CD4-positive, alpha-beta T cell treated with Interferon gamma for 1 hour (primary cell): ENCODE data around the gene ARHGEF25.
"Not testable (repeated sequence)": the region's sequence is repeated elsewhere in the genome, so short reads cannot be mapped to it uniquely, and the experiment has no call there.

Experiments
- DNase-seq: peaks from one replicate; pipeline ENCODE4 v3.0.0-alpha.2; 2020

Gene ARHGEF25

GRCh38 chr12:57609781-57610553, 1.3 kb upstream of the ARHGEF25 start:
- DNase-seq: no peak

- DNase-seq: no peak
These were observed 604 bp upstream of the ARHGEF25 start for GRCh38 chr12:57610554-57611107.

GRCh38 chr12:57611827-57612710, 834 bp downstream of the ARHGEF25 start:
- DNase-seq: no peak

DNA sequence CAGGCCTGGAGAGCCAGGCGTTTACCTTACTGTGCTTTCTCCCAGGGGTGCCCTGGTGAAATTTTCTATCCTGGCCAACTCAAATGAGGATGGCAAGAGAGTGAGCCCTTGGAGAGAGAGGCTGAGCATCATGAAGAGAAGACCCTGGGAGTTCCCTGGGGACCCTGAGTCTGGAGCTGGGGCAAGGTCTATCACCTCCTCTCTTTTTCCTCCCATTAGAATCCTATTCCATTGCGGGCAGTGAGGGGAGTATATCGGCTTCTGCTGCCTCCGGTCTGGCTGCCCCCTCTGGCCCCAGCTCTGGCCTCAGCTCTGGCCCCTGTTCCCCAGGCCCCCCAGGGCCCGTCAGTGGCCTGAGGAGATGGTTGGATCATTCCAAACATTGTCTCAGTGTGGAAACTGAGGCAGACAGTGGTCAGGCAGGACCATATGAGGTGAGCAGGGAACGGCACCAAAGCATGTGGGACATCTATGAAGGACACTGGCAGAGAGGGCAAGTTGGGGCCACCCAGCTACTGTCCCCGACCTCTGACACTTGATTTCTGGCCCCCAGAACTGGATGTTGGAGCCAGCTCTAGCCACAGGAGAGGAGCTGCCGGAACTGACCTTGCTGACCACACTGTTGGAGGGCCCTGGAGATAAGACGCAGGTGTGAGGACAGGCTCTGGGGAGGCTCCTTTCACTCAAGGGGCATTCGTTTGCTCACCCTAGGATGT, 1.6 kb downstream of the ARHGEF25 start:
- no peak for DNase-seq

DNA sequence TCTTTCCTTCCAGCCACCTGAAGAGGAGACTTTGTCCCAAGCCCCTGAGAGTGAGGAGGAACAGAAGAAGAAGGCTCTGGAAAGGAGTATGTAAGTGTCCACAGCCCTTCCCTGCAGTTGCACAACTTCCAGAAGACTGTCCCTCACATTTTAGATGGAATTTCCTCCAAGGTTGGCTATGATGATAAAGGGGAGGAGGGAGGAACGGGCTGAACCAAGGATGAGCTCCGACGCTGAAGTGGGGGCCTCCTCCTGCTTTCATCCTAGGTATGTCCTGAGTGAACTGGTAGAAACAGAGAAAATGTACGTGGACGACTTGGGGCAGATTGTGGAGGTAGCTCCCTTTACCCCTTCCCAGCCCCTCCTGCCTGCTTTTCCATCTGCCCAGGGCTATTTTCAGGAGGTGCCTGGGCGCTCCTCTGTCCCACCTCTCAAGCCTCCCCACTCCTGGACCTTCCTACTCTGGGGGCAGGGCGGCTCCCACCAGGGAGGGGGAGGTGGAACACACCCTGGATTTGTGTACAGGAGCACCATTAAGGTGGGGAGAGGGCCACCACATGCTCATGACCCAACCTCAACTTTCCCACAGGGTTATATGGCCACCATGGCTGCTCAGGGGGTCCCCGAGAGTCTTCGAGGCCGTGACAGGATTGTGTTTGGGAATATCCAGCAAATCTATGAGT, 2.3 kb downstream of the ARHGEF25 start:
- DNase-seq: no peak

DNA sequence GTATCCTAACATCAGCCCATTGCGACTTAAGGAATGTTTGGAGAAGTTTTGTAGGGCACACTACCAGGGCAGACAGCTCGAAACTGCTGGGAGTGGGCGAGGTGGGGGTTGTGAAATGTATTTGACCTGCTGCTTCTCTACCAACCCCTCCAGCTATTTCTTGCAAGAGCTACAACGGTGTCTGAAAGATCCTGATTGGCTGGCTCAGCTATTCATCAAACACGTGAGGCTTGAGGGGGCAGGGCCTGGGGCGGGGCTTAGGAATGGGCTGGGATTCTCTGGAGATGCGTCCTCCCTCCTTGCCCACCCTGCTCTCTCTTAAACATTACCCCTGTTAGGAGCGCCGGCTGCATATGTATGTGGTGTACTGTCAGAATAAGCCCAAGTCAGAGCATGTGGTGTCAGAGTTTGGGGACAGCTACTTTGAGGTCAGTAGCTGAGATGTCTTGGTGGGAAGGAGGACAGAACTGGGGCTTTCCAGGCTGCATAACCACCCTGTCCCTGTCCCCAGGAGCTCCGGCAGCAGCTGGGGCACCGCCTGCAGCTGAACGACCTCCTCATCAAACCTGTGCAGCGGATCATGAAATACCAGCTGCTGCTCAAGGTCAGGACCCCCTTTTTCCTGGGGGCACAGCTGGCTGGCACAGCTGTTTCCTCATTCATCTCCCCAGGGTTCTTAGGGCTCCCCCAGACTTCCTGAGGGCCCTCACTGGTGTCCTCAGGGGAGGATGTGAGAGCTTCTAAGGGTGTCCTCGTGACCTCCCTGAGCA, 3.1 kb downstream of the ARHGEF25 start:
- peak; percentile 36 for DNase-seq

DNA sequence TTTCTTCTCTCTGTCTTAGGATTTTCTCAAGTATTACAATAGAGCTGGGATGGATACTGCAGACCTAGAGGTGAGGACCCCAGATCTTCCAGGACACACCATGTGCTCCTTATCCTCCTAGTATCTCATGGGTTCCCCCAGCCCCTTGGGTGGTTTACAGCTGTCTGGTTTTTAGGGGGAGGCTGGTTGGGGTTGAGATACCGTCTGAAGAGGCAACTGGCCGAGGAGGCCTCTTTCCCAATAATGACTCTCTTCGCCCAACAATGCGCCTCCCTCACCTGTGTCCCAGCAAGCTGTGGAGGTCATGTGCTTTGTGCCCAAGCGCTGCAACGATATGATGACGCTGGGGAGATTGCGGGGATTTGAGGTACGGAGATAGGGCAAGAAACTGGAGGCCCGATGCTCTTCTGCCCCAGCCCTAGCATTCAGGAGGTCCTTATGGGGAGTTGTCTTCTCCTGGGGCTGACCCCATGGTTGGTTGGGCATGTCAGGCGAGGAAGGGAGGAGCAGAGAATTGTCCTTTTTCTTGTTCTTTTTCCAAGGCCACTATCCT, 3.8 kb downstream of the ARHGEF25 start:
- no peak for DNase-seq

DNA sequence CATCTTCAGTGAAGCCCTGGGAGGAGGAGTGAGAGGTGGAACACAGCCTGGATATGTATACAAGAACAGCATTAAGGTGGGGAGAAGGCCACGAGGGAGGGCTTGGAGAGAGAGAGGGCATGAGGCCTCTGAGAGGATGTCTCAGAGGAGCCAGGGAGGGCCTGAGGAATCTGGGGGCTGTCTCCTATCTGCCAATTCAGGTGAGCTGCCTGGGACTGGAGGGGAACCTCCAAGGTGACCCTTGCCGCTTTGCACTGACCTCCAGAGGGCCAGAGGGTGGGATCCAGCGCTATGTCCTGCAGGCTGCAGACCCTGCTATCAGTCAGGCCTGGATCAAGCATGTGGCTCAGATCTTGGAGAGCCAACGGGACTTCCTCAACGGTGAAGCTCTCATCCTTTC, 4.4 kb downstream of the ARHGEF25 start:
- DNase-seq: no peak

- DNase-seq: no peak
These were observed 5.3 kb downstream of the ARHGEF25 start for GRCh38 chr12:57616383-57617101.

- DNase-seq: no peak
These were observed 6.7 kb downstream of the ARHGEF25 start for GRCh38 chr12:57617942-57618341.

GRCh38 chr12:57618431-57618830, 7.2 kb downstream of the ARHGEF25 start:
- DNase-seq: not testable (repeated sequence)

DNA sequence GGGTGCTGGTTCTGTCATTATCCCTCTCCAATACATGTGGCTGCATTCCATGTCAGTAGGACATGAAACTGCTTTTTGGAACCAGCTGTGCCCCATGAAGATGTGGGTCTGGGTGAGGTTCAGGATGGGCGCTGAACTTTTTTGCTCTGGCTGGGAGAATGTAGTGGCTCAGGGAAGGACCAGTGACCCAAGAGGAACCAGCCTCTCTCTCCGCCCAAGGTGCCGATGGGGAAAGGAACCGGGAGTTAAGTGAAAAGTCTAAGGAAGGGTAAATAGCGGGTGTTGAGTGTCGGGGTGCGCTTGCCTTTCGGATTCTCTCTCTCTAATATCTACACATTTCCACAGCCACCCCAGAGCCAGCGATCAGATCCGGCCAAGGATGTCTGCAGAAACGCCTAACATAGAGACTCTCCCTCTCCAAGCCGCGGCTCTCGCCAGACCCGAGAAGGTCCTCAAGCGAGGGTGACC, 7.8 kb downstream of the ARHGEF25 start:
- DNase-seq: no peak

DNA sequence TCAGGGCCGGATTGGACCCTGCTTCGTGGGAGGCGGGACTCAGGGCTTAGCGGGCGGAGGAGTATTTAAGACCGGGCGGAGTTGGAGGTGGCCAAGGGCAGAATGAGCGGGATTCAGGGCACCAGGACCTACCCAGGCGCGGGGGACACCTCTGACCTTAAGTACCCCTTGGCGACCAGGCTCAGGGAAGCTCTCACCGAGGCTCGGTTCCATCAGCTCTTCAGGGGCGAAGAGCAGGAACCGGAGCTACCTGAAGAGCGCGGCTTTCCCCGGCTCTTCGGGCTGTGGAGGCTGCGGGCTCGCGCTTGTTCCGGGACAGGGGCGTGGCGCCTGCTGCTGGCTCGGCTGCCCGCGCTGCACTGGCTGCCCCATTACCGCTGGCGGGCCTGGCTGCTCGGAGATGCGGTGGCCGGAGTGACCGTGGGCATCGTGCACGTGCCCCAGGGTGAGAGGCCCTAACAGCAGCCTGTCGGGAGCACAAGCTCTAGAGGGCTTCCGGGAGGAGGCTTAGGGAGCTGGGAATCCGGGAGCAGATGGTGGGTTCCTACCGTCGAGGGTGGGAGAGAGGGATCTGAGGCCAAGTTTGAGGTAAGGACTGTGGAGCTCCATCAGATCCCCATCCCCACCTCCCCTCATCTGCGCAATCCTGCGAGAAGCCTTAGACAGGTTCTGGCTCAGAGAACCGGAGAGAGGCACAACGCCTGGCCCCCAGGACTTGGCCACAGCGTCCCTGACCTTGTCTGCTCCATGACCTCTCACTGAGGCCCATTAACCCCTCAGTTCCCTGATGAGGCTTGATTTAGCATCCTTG, 8.4 kb downstream of the ARHGEF25 start:
- no peak for DNase-seq

DNA sequence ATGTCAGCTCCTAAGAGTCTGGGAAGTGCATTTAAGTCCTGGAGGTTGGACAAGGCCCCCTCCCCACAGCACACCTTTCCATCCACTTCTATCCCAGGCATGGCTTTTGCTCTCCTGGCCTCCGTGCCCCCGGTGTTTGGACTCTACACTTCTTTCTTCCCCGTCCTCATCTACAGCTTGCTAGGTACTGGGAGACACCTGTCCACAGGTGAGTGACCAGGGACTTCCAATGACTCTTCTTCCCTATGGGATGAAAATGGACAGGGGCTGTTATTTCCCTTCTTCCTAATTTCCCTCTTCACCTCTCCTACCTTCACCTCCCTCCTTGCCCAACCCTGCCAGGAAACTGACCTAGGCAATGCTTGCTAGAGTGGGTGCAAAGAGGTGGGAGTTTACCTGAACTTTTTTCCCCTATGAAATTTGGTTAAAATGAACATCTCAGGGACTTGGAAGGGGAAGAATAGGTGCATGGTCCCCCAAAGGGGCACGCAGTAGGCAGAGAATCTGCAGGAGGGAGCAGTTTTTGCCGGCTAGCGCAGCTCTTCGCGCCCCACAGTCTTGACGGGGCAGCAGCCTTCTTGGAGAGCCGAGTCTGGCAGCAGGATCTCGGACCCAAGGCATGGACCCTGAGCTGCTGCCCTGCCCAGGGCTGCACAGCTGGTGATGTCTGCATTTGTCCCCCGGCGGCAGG, 9.2 kb downstream of the ARHGEF25 start:
- DNase-seq: no peak

GRCh38 chr12:57620936-57621496, 9.8 kb downstream of the ARHGEF25 start:
- DNase-seq: no peak

DNA sequence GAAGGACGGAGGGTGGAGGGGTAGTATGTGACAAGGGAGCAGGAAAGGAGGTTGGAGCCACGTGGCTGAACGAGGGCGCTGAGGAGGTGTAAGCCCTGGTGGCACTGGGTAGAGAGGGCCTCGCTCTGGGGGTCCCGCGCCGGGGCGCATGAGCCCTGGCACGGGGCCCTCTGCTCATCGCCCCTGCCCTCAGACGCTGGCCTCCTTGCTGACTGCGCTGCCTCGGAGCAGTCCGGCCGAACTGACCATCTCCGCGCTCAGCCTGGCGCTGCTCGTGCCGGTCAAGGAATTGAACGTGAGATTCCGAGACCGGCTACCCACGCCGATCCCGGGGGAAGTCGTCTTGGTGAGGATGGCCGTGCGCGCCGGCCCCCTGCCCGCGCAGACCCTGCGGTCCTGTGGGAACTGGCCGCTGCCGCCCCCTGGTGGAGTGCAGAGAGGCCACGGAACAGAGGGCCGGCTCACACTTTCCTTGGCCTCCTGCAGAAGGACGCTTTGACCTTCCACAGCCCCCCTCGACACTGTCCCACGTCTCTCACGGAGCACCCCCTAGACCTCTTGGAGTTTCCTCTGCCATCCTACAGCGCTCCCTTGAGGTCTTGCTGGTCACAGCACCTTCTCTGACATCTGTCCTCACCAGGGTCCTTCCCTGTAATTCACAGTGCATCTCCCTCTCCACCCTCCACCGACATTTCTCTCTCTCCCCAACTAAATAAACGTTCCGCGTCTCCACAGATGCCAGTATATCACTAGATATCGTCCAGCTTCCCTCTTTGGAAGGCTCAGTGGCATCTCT, 10.5 kb downstream of the ARHGEF25 start:
- DNase-seq: peak; percentile 47
